ENCODE data around the gene COL4A4. TPM values are rescaled to one million over a fixed set of nuclear protein-coding genes. Genes with fewer than 3 reads are reported as not detected.

COL4A4 gene
- total and polyA plus RNA-seq, 2 donors (not counting 1 experiment from before 2014, with no cell fraction given), result 0.17 to 0.76 TPM

DNA sequence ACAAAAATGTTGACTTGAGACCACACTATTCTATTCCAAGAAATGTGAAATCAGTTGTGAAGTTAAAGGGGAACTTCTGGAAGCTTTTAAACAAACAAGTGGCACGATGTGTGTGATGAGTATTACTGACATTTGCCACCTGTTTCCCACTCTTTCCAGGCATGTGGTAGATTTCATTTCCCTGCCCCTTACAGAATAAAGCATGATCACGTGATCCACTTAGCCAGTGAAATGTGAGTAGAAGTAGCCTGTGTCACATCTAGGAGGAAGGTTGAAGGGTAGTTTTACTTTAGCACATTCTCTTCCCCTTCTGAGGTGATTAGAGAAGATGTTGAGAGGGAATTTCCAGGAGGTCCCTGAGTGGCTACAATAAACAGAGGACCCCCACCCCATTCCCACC, 3.8 kb downstream of the COL4A4 start:
- H3K9ac ChIP-seq (ENCODE audit: insufficient read depth, low read length), result no peak overlapping the region
- H2AFZ ChIP-seq (ENCODE audit: low read length), result no peak overlapping the region
- DNase-seq (ENCODE audit: low read depth in 2 of 2), result no peak
- H3K4me2 ChIP-seq (ENCODE audit: extremely low read depth, insufficient read depth, low read length), result no peak overlapping the region
- no peaks in the 10 kb centered on the region for H3K4me1 ChIP-seq (ENCODE audit: control insufficient read depth, extremely low read depth, insufficient read depth, low read length)
- H3K9me3 ChIP-seq (ENCODE audit: control insufficient read depth, insufficient read depth, low read depth, low read length), result no peaks in the 10 kb centered on the region
- no peak overlapping the region for H3K27ac ChIP-seq (ENCODE audit: insufficient read depth, low read length)
- TF ChIP-seq EZH2 (IDR thresholded peaks at IDR 0.05; ENCODE audit: low read length, missing control alignments), result no peak
- no peaks in the 10 kb centered on the region for H3K79me2 ChIP-seq (ENCODE audit: control insufficient read depth, insufficient read depth, low read length)
- peaks cover 13% of the 10 kb centered on the region for H3K27me3 ChIP-seq (ENCODE audit: control insufficient read depth, insufficient read depth, low read length)
- H3K4me3 ChIP-seq (replicated peaks in 1 of 4; ENCODE audit: control extremely low read depth in 1 of 4, insufficient read depth in 1 of 4, low read depth in 3 of 4, low read length in 4 of 4), result no peak overlapping the region
- no peaks in the 10 kb centered on the region for H3K36me3 ChIP-seq (ENCODE audit: control insufficient read depth, insufficient read depth, low read length)
- no peaks in the 10 kb centered on the region for H4K20me1 ChIP-seq (ENCODE audit: control insufficient read depth, extremely low read depth, insufficient read depth, low read length)

DNA sequence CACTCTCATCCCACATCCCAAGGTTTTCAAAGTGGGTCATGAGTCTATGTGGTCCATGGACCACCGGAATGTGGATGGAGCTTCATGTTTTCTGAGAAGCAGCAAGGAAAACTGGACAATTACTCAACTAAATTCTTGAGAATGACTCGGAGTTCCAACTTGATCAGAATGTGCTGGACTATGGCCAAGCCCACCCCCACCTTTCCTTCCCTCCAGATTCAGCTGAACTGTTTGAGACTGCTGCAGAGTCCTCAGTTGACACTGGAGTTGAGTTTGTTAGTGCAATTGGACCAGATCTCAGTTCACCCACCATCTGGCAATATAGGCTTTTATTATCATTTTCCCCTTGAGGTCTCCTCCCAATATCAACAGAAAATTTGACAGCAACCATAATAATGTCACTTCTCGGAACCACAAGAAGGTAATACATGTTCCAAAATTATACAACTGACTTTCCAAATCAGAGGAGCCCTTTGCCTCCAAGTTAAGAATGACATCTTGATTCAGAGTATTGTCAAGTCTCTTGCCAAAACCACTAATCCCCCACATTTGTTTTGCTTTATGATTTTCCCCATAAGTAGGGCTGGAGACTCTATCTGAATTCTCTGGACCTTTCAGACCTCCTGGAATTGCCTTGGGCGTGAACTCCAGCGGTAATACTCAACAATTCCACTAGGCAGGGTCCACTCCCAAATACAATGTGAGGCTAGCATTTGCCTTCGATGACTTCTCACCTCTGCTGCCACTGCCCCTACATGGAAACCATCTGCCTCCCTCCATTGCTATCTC, 8.8 kb downstream of the COL4A4 start:
- H4K20me1 ChIP-seq (ENCODE audit: control insufficient read depth, extremely low read depth, insufficient read depth, low read length), result no peaks in the 10 kb centered on the region
- H2AFZ ChIP-seq (ENCODE audit: low read length), result no peak overlapping the region
- TF ChIP-seq, protein P1, sequence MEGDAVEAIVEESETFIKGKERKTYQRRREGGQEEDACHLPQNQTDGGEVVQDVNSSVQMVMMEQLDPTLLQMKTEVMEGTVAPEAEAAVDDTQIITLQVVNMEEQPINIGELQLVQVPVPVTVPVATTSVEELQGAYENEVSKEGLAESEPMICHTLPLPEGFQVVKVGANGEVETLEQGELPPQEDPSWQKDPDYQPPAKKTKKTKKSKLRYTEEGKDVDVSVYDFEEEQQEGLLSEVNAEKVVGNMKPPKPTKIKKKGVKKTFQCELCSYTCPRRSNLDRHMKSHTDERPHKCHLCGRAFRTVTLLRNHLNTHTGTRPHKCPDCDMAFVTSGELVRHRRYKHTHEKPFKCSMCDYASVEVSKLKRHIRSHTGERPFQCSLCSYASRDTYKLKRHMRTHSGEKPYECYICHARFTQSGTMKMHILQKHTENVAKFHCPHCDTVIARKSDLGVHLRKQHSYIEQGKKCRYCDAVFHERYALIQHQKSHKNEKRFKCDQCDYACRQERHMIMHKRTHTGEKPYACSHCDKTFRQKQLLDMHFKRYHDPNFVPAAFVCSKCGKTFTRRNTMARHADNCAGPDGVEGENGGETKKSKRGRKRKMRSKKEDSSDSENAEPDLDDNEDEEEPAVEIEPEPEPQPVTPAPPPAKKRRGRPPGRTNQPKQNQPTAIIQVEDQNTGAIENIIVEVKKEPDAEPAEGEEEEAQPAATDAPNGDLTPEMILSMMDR (conservative IDR thresholded peaks at IDR 0.05 in 1 of 2, IDR thresholded peaks at IDR 0.05 in 1 of 2; ENCODE audit: low read depth in 1 of 2, low read length in 2 of 2), result no peak
- no peak for TF ChIP-seq EZH2 (IDR thresholded peaks at IDR 0.05; ENCODE audit: low read length, missing control alignments)
- no peaks in the 10 kb centered on the region for H3K9me3 ChIP-seq (ENCODE audit: control insufficient read depth, insufficient read depth, low read depth, low read length)
- no peaks in the 10 kb centered on the region for H3K36me3 ChIP-seq (ENCODE audit: control insufficient read depth, insufficient read depth, low read length)
- H3K4me2 ChIP-seq (ENCODE audit: extremely low read depth, insufficient read depth, low read length), result no peak overlapping the region
- H3K27ac ChIP-seq (ENCODE audit: insufficient read depth, low read length), result no peak overlapping the region
- peak in 1 of 2 donors; percentile 83 for DNase-seq (ENCODE audit: low read depth in 2 of 2)
- H3K79me2 ChIP-seq (ENCODE audit: control insufficient read depth, insufficient read depth, low read length), result no peaks in the 10 kb centered on the region
- no peak overlapping the region for H3K4me3 ChIP-seq (replicated peaks in 1 of 4; ENCODE audit: control extremely low read depth in 1 of 4, insufficient read depth in 1 of 4, low read depth in 3 of 4, low read length in 4 of 4)
- no peak overlapping the region for H3K9ac ChIP-seq (ENCODE audit: insufficient read depth, low read length)
- no peaks in the 10 kb centered on the region for H3K27me3 ChIP-seq (ENCODE audit: control insufficient read depth, insufficient read depth, low read length)
- H3K4me1 ChIP-seq (ENCODE audit: control insufficient read depth, extremely low read depth, insufficient read depth, low read length), result no peaks in the 10 kb centered on the region

DNA sequence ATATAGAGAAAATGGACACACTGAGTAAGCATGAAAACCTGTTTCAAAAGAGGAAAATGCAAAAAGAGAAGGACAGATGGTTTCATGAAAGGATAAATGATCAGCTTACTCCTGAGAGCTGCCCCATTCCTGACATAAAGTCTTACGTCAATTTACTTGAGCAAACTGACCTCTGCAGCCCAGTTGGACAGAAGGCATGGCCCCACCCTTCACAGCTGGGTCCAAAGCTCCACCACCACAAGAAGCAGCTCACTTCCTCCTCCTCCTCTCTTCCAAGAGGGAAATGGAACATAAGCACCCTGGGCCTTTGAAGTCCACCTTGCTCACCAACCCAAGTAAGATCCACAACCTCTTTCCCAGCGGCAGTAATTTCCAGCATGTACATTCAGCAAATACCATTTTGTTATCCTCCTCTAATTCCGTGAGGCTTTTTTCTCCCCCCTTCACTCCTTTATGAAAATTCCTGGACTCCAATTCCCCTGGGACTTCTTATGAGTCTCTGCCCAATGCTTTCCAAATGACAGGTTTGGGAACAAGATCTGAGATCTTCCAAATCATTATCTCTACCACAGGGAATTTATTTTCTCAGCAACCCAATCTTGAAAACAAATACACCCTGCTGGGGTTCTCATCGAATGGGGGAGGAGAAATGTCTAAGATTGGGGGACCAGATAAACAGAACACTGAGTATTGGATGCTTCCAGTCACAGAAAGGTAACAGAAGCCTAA, 10.1 kb downstream of the COL4A4 start:
- no peak overlapping the region for H3K4me3 ChIP-seq (replicated peaks in 1 of 4; ENCODE audit: control extremely low read depth in 1 of 4, insufficient read depth in 1 of 4, low read depth in 3 of 4, low read length in 4 of 4)
- no peaks in the 10 kb centered on the region for H3K4me1 ChIP-seq (ENCODE audit: control insufficient read depth, extremely low read depth, insufficient read depth, low read length)
- no peaks in the 10 kb centered on the region for H3K27me3 ChIP-seq (ENCODE audit: control insufficient read depth, insufficient read depth, low read length)
- peak in 1 of 2 donors; percentile 12 for DNase-seq (ENCODE audit: low read depth in 2 of 2)
- H3K27ac ChIP-seq (ENCODE audit: insufficient read depth, low read length), result no peak overlapping the region
- no peaks in the 10 kb centered on the region for H3K9me3 ChIP-seq (ENCODE audit: control insufficient read depth, insufficient read depth, low read depth, low read length)
- H3K9ac ChIP-seq (ENCODE audit: insufficient read depth, low read length), result no peak overlapping the region
- H2AFZ ChIP-seq (ENCODE audit: low read length), result no peak overlapping the region
- TF ChIP-seq, protein P1 (conservative IDR thresholded peaks at IDR 0.05 in 1 of 2, IDR thresholded peaks at IDR 0.05 in 1 of 2; ENCODE audit: low read depth in 1 of 2, low read length in 2 of 2), result no peak
- no peak for TF ChIP-seq EZH2 (IDR thresholded peaks at IDR 0.05; ENCODE audit: low read length, missing control alignments)
- H4K20me1 ChIP-seq (ENCODE audit: control insufficient read depth, extremely low read depth, insufficient read depth, low read length), result no peaks in the 10 kb centered on the region
- H3K36me3 ChIP-seq (ENCODE audit: control insufficient read depth, insufficient read depth, low read length), result no peaks in the 10 kb centered on the region
- H3K79me2 ChIP-seq (ENCODE audit: control insufficient read depth, insufficient read depth, low read length), result no peaks in the 10 kb centered on the region
- H3K4me2 ChIP-seq (ENCODE audit: extremely low read depth, insufficient read depth, low read length), result no peak overlapping the region
